GM04503 (cell line): ENCODE results near the gene ZNF519.
"Not testable (repeated sequence)": the region's sequence is repeated elsewhere in the genome, so short reads cannot be mapped to it uniquely, and the experiment has no call there.

ENCODE experiments used
- DNase-seq: peaks from one replicate; pipeline ENCODE4 v3.0.0-alpha.2; 2012; ENCODE audit warnings: low read depth

The ZNF519 gene

DNA sequence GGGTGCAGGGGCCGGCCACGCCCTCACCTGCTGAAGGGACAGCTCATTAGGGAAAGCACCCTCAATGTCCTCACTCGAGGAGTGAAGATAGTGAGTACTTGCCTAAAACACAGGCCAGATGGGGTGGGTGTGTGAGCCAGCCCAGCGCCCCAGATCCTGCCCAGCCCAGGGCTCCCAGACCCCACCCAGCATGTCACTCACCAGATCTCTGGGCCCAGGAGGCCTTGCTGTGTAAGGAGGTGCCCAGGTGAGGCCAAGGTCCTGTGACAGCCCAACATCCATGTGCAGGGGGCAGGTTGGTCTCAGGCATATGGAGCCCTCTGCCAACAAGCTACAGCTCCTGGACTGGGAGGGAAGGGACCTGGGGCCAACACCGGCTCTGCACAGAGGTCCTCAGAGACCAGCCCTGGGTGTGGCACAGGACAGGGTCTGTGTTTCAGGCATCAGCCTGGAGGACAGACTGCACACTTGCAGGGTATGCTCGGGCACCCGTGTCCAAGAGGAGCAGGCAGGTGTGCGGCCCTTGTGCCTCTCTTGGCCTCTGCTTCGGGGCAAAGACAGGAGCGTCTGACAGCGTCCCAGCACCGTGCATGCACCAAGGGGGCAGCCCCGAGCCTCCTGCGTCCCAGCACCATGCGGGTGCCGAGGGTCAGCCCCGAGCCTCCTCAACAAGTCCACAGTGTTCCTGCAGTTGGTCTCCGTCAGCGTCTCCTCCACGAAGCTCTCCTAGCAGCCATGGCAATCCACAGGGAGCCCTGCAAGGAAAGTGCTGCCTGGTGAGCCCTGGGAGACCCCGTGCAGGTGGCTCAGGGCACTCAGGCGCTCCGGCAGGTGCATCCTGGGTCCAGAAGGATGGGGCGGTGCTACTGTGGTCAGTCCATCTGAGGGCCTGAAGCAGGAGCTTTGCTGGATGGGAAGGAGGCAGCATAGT is 16.0 kb upstream of the ZNF519 start:
- not testable (repeated sequence) for DNase-seq

GRCh38 chr18:14146771-14147170 is 14.5 kb upstream of the ZNF519 start:
- not testable (repeated sequence) for DNase-seq

- DNase-seq, result not testable (repeated sequence)
Observed at GRCh38 chr18:14145581-14146338, 13.5 kb upstream of the ZNF519 start.

GRCh38 chr18:14145021-14145420 is 12.8 kb upstream of the ZNF519 start:
- DNase-seq, result not testable (repeated sequence)

DNA sequence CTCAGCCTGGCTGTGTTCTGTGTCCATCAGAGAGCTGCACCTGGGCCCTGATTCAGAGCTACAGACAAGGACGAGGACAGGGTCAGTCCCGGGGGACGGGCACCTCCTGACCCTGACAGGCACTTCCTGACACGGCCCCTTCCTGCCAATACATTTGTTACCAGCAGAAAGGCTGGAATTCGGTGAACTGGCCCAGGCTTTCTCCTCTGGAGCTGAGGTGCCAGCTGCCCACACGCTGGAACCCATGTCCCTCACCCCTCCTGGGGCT is 12.3 kb upstream of the ZNF519 start:
- DNase-seq, result no peak

GRCh38 chr18:14143871-14144627 is 11.8 kb upstream of the ZNF519 start:
- not testable (repeated sequence) for DNase-seq

GRCh38 chr18:14143396-14143795 is 11.2 kb upstream of the ZNF519 start:
- not testable (repeated sequence) for DNase-seq

GRCh38 chr18:14142177-14142576 is 9.9 kb upstream of the ZNF519 start:
- DNase-seq, result not testable (repeated sequence)

DNA sequence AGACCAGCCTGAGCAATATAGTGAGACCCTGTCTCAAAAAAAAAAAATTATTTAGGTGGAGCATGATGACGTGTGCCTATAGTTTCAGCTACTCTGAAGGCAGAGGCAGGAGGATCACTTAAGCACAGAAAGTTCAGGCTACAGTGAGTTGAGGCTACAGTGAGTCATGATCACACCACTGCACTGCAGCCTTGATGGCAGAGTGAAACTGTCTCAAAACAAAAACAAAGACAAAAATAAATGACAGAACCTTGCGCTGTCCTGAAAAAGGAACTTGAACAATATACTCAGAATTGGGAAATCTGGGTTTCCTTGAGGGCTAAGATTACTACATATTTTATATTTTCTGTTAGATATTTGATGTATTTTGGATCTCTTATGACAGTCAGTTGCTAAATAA is 7.3 kb upstream of the ZNF519 start:
- DNase-seq, result not testable (repeated sequence)

GRCh38 chr18:14137971-14138370 is 5.7 kb upstream of the ZNF519 start:
- DNase-seq, result not testable (repeated sequence)

DNA sequence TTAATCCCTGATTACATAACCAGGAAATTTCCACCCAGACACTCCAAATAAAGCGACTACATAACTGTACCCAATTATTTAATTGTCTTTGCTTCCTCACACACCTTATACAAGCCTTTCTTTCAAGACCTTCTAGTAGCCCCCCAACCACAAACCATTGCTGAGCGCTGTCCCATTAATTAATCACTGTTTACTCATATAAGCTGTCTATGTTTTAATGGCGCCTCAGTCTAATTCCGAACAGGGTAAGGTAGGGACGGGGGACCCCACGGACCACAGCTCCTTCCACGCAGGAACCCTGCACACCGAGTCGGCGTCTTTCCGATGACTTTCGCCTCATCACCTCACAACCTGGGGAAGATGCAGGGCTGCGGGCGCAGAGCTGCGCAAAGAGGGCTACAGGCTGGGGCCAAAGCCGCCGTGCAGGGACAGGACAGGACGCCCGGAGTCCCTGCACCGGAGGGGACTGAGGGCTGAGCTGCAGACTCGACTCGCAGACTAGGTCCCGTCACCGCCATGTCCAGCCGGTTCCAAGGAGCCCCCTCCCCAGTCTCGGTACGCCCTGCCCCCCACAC is 452 bp downstream of the ZNF519 start:
- not testable (repeated sequence) for DNase-seq

DNA sequence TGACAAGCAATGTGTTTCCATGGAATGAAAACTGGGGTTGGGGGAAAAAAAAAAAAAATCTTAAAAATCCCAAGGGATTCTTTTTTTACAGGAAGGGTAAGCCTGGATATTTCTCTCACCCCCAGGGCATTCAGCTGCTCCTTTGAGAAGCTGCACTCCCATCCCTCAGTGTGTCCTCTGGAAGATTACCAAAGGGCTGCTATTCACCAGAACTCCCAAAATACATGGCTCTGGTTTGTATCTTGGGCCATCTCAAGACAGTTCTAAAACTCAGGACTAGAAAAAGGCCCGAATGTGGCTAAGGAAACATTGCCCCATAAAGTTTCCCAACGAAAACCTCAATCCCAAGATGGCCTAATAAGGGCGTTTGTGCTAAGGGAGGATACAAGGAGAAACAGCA is 1.4 kb downstream of the ZNF519 start:
- DNase-seq, result not testable (repeated sequence)

- DNase-seq, result no peak
Observed at GRCh38 chr18:14124689-14125088, 7.5 kb downstream of the ZNF519 start.

DNA sequence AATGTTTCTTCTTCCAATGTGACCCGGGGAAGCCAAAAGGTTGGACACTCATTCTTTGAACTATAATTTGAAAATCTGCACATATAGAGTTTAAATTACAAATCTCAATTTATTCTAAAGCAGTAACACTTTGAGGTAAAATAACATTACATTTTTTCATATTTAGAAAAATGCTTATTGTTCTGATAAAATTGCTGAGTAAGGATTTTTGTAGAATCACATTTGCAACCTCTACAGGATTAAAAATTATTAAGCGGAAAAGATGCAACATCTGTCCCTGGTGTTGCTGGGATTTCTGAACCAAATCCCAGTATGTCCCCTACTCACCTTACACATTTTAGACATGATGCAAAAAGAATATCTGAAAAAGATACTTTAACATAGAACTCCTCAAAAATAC is 10.1 kb downstream of the ZNF519 start:
- DNase-seq, result no peak

DNA sequence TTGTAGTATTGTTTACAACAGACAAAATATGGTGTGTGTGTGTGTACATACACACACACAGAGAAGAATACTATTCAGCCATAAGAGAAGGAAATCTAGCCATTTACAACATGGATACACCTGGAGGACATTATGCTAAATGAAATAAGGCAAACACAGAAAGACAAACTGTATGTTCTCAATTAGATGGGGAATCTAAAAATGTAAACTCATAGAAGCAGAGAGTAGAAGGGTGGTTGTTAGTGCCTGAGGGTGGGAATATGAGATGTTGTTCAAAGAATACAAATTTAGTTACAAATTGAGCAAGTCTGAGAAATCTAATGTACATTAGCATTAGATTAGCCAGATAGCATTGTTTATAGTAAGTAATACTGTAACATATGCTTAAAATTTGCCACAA is 11.3 kb downstream of the ZNF519 start:
- DNase-seq, result no peak

DNA sequence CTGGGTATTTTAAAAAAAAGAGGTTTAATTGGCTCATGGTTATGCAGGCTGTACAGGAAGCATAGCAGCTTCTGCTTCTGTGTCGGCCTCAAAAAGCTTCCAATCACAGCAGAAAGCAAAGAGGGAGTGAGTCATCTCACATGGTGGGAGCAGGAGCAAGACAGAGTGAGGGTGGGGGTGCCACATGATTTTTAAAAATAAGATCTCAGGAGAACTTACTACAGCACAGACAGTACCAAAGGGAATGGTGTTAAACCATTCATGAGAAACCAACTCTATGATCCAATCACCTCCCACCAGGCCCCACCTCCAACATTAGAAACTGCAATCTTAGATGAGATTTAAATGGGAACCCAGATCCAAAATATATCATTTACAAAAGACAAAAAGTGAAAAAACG is 14.6 kb downstream of the ZNF519 start:
- no peak for DNase-seq

- no peak for DNase-seq
Observed at GRCh38 chr18:14106906-14107305, 25.3 kb downstream of the ZNF519 start.

- DNase-seq, result no peak
Observed at GRCh38 chr18:14104906-14105748, 27.1 kb downstream of the ZNF519 start.

DNA sequence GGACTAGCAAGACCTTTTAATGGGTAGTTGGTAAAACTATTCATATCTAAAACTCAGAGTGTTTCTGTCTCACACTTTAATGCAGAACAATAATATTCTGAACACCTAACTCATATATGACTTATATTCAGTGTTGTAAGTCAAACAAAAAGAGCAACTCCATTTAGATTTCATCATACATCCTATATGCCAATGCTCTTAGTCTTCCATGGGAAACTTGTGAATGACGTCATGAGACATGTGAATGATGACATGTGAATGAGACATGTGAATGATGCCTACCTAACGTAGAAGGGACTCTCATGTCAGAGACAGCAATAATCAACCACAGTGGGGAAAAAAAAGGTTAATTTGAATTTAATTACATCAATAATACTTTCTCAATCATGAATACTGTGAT is 28.0 kb downstream of the ZNF519 start:
- no peak for DNase-seq

DNA sequence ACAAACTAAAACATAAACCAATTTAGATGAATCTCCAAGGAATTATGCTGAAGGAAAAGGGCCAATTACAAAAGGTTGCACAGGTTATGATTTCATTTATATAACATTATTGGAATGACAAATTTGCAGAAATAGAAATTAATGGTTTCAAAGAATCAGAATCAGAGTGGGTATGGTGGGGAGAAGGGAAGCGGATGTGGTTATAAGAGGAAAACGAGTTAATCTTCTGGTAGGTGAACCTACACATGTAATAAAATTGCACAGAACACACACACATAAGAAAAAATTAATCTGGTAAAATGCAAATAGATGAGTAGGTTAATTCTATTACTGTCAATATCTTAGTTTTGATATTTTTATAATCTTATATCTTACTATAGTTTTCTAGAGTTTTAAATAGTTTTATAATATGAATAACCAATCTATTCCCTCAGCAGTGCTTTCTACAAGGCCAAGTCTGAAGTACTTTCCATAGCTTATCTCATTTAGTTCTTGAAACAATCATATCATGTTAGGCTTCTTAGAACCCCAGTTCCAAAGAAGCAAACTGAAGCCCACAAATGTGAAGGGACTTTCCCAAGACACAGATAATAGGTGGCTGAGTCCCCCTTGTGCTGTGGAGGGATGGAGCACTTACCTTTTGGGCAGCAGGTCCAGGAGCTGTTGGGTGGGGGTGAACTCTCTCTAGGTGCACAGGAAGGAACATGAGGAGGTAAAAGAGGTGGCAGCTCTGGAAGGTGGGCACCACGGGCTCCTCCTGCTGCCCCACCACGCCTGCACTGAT is 31.5 kb downstream of the ZNF519 start:
- DNase-seq, result no peak
